Keratinocyte (primary cell): ENCODE results near the gene AKAIN1. TPM values are rescaled to one million over a fixed set of nuclear protein-coding genes. Genes with fewer than 3 reads are reported as not detected.

Experiments used
- DNase-seq: peaks from one replicate; pipeline ENCODE4 v3.0.0-alpha.2; 2011; ENCODE audit warnings: low read depth, missing footprints, low spot score
- FAIRE-seq: peaks from 2 replicates; lab custom pipeline; 2011; peaks lifted over from hg19 to GRCh38; lab: Jason Lieb, UNC
- H2AFZ ChIP-seq: 2 replicates; pipeline ENCODE4 v1.6.0; 2012; ENCODE audit warnings: low read length, control low read depth, inconsistent platforms; ENCODE audit not compliant: control insufficient read depth
- H3K27ac ChIP-seq: 2 replicates; pipeline ENCODE4 v1.5.1; 2011; ENCODE audit warnings: low read length; ENCODE audit not compliant: control insufficient read depth, insufficient read depth
- H3K27me3 ChIP-seq: 3 replicates; pipeline ENCODE4 v1.6.0; 2011; ENCODE audit warnings: low read length; ENCODE audit not compliant: control insufficient read depth, insufficient read depth; ENCODE audit errors: extremely low read depth
- H3K36me3 ChIP-seq, 2 experiments: 2 replicates in 1 of 2; 3 replicates in 1 of 2; pipeline ENCODE4 v1.5.1; 2011; ENCODE audit warnings: low read length in 2 of 2, mild to moderate bottlenecking in 1 of 2; ENCODE audit not compliant: control insufficient read depth in 2 of 2, insufficient read depth in 2 of 2; ENCODE audit errors: extremely low read depth in 1 of 2
- H3K4me1 ChIP-seq: 3 replicates; pipeline ENCODE4 v1.5.1; 2011; ENCODE audit warnings: low read length; ENCODE audit not compliant: control insufficient read depth, insufficient read depth; ENCODE audit errors: extremely low read depth
- H3K4me2 ChIP-seq: 3 replicates; pipeline ENCODE4 v1.6.0; 2011; ENCODE audit warnings: low read depth, low read length; ENCODE audit not compliant: control insufficient read depth, insufficient read depth; ENCODE audit errors: extremely low read depth
- H3K4me3 ChIP-seq, 3 experiments: fragments of 200-600 bp in 1 of 3; sonication (generic) in 1 of 3; 2 replicates in 2 of 3; 3 replicates in 1 of 3; pipeline ENCODE4 v1.5.1; 2011 to 2016; ENCODE audit warnings: low read length in 3 of 3, mild to moderate bottlenecking in 3 of 3, control low read depth in 2 of 3, inconsistent platforms in 1 of 3, low read depth in 1 of 3, mixed read lengths in 1 of 3, mixed run types in 1 of 3, moderate library complexity in 1 of 3; ENCODE audit not compliant: control insufficient read depth in 2 of 3, insufficient read depth in 2 of 3; ENCODE audit errors: extremely low read depth in 1 of 3
- H3K79me2 ChIP-seq: 2 replicates; pipeline ENCODE4 v1.6.0; 2012; ENCODE audit warnings: low read length; ENCODE audit not compliant: control insufficient read depth, insufficient read depth
- H3K9ac ChIP-seq: 3 replicates; pipeline ENCODE4 v1.6.0; 2011; ENCODE audit warnings: low read length; ENCODE audit not compliant: control insufficient read depth, insufficient read depth; ENCODE audit errors: extremely low read depth
- H3K9me1 ChIP-seq: 3 replicates; pipeline ENCODE4 v1.6.0; 2011; ENCODE audit warnings: low read length; ENCODE audit not compliant: control insufficient read depth, insufficient read depth; ENCODE audit errors: extremely low read depth
- H3K9me3 ChIP-seq: 2 replicates; pipeline ENCODE4 v1.5.1; 2012; ENCODE audit warnings: low read depth, low read length; ENCODE audit not compliant: control insufficient read depth
- H4K20me1 ChIP-seq: 3 replicates; pipeline ENCODE4 v1.6.0; 2011; ENCODE audit warnings: low read length; ENCODE audit not compliant: control insufficient read depth, insufficient read depth; ENCODE audit errors: extremely low read depth
- CTCF ChIP-seq, 3 experiments: IDR thresholded peaks in 1 of 3; conservative IDR thresholded peaks in 1 of 3; optimal IDR thresholded peaks in 1 of 3; 2 replicates in 2 of 3; 3 replicates in 1 of 3; pipeline versions ENCODE3 to v1.5.1; 2011; ENCODE audit warnings: low read length in 3 of 3, mild to moderate bottlenecking in 3 of 3, moderate library complexity in 2 of 3, control low read depth in 1 of 3, inconsistent platforms in 1 of 3; ENCODE audit not compliant: insufficient read depth in 2 of 3; ENCODE audit errors: extremely low read depth in 1 of 3
- EZH2 ChIP-seq: IDR thresholded peaks from one replicate; pipeline ENCODE4 v1.6.1; 2012; ENCODE audit warnings: inconsistent platforms, mild to moderate bottlenecking, low read length, moderate library complexity
- dilution Hi-C: fragments of 300-500 bp; cut with MboI; formaldehyde crosslinking; loops from one replicate; pipeline ENCODE4 v1.7.0; 2020; ENCODE audit warnings: low sequenced_read_pairs; ENCODE audit not compliant: extremely low pct_ligation_motif_present
- polyA plus RNA-seq, 5 experiments: library from polyadenylated mRNA; depleted of rRNA in 3 of 5; stranded (reverse) in 3 of 5; stranded (forward) in 1 of 5; unstranded in 1 of 5; fragments of >200 nt; gene quantifications; 1 replicate in 1 of 5; 2 replicates in 3 of 5; 3 replicates in 1 of 5; pipeline versions ENCODE4 v1.2.1 to v1.2.3, GENCODE V29; 2011 to 2012; ENCODE audit warnings: missing spikeins in 2 of 5, low read depth in 1 of 5, low replicate concordance in 1 of 5

AKAIN1 gene
- polyA plus RNA-seq, 1 donor (not counting 4 experiments of a cell fraction or from before 2014, with no cell fraction given) = not detected

GRCh38 chr18:5144629-5145028, 52.4 kb downstream of the AKAIN1 start:
- H3K9me3 ChIP-seq = no peaks in the 10 kb centered on the region
- no peak overlapping the region for H3K4me3 ChIP-seq
- dilution Hi-C loops = no loop called here
- DNase-seq = no peak
- H4K20me1 ChIP-seq = no peaks in the 10 kb centered on the region
- H3K27ac ChIP-seq = no peak overlapping the region
- no peaks in the 10 kb centered on the region for H3K79me2 ChIP-seq
- H3K36me3 ChIP-seq = no peaks in the 10 kb centered on the region
- H3K9me1 ChIP-seq = no peaks in the 10 kb centered on the region
- no peak overlapping the region for H2AFZ ChIP-seq
- no peaks in the 10 kb centered on the region for H3K27me3 ChIP-seq
- no peaks in the 10 kb centered on the region for H3K4me1 ChIP-seq
- no peak for FAIRE-seq
- no peak overlapping the region for H3K9ac ChIP-seq
- TF ChIP-seq CTCF (optimal IDR thresholded peaks at IDR 0.05 in 1 of 3, IDR thresholded peaks at IDR 0.05 in 1 of 3, conservative IDR thresholded peaks at IDR 0.05 in 1 of 3; ENCODE audit: extremely low read depth in 1 of 3, insufficient read depth in 2 of 3, low read length in 3 of 3) (no peak), EZH2 (no peak)
- H3K4me2 ChIP-seq = no peak overlapping the region

- Histone ChIP-seq H3K27ac (no peak overlapping the region), H3K9ac (no peak overlapping the region), H3K36me3 (no peaks in the 10 kb centered on the region), H3K79me2 (no peaks in the 10 kb centered on the region), H3K9me3 (no peaks in the 10 kb centered on the region), H3K9me1 (no peaks in the 10 kb centered on the region), H4K20me1 (no peaks in the 10 kb centered on the region), H2AFZ (no peak overlapping the region), H3K27me3 (no peaks in the 10 kb centered on the region), H3K4me1 (no peaks in the 10 kb centered on the region), H3K4me3 (no peak overlapping the region), H3K4me2 (no peak overlapping the region)
- dilution Hi-C loops = no loop called here
- TF ChIP-seq CTCF (optimal IDR thresholded peaks at IDR 0.05 in 1 of 3, IDR thresholded peaks at IDR 0.05 in 1 of 3, conservative IDR thresholded peaks at IDR 0.05 in 1 of 3; ENCODE audit: extremely low read depth in 1 of 3, insufficient read depth in 2 of 3, low read length in 3 of 3) = no peak
- TF ChIP-seq EZH2 = no peak
- DNase-seq (no peak), FAIRE-seq (no peak)
Measured at GRCh38 chr18:5142859-5143258, 54.2 kb downstream of the AKAIN1 start.
